ENCODE data around the gene ZFR.
"Not testable (repeated sequence)": the region's sequence is repeated elsewhere in the genome, so short reads cannot be mapped to it uniquely, and the experiment has no call there.

Gene ZFR

DNA sequence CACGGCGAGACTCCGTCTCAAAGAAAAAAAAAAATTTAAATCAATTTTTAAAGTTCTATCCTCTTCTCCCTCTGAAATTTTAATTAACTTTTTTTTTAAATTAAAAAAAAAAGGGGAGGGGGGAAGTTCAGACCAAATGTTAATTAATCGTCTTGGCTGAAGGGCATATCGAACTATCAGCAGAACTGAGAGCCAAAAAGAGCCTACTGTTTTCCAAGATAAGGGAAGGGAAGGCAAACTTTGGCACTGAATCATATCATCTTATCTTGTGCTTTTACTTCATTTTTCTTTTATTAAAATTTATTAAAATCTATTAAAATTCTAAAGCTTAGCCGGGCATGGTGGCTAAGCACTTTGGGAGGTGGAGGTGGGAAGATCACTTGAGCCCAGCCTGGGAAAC, 85.9 kb downstream of the ZFR start:
- no peak for DNase-seq (ENCODE audit: low read depth in 2 of 2)

- no peak for DNase-seq (ENCODE audit: low read depth in 2 of 2)
Measured at GRCh38 chr5:32357658-32358057, 86.9 kb downstream of the ZFR start.

GRCh38 chr5:32355686-32356085, 88.9 kb downstream of the ZFR start:
- no peak for DNase-seq (ENCODE audit: low read depth in 2 of 2)

DNA sequence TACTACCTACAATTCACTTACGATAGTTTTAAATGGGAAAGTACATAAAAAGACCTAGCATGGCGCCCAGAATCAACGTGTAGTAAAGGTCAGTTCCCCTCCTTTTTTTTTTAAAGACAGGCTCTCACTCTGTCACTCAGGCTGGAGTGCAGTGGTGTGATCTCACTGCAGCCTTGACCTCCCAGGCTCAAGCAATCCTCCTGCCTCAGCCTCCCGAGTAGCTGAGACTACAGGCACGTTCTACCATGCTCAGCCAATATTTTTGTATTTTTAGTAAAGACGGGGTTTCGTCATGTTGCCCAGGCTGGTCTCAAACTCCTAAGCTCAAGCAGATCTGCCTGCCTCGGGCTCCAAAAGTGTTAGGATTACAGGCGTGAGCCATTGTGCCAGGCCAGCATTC, 91.1 kb downstream of the ZFR start:
- DNase-seq (ENCODE audit: low read depth in 2 of 2) = no peak

- no peak for DNase-seq (ENCODE audit: low read depth in 2 of 2)
Measured at GRCh38 chr5:32352685-32353084, 91.9 kb downstream of the ZFR start.

- no peak for DNase-seq (ENCODE audit: low read depth in 2 of 2)
Measured at GRCh38 chr5:32346869-32347268, 97.7 kb downstream of the ZFR start.

DNA sequence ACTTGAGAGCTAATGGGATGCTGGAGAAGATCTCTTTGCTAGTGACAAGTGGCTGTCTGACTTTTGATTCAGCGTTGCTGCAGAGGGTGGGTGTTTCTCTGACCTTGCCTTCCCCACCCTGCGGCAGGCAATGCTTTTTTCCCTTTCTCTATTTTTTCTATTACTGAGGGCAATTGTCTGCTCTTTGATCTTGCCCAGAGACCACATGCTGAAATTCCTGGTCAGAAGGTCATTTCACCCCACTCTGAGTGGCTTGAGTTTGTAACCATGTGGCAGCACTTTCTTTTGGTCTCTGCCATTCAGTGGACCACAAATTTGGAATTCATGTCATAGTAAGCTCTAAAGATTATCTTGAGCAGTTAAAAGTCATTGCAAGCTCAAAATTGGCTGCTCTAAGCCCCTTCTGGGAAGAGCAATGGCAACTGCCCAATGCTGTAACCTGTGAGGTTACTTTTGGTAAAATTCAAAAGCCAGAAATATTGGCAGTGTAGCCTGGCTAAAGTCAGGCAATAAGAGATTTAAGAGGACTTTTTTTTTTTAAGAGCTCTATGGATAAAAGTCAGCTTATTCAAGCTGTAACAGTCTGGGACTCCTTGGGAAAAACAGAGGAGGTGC, 101.4 kb downstream of the ZFR start:
- DNase-seq (ENCODE audit: low read depth in 2 of 2) = no peak

DNA sequence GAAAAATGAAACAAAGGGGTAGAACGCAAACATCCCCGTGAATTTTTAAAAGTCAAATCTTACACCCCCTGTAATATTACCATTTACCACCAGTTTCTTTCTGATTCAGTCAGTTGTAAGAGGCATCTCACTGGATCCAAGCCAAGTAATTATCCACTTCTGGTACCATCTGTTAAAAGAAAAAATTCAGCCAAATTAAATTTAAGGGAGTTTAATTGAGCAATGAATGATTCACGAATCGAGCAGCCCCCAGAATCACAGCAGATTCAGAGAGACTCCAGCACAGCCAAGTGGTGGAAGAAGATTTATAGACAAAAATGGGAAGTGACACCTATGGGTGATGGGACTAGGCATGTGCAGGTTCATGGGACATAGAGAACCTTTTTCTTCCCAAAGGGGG, 101.9 kb downstream of the ZFR start:
- DNase-seq (ENCODE audit: low read depth in 2 of 2) = no peak

DNA sequence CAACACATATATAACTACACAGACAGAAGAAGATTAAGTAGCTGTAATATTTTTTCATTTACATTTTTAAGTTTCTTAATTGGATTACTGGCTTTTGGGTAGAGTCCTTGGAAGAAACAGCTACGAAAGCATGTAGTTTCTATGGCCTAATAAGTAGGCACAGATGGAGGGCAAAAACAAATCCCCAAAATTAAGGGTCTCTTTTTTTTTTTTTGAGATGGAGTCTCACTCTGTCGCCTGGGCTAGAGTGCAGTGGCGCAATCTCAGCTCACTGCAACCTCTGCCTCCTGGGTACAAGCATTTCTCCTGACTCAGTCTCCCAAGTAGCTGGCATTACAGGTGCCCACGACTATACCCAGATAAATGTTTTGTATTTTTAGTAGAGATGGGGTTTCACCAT, 104.7 kb downstream of the ZFR start:
- no peak for DNase-seq (ENCODE audit: low read depth in 2 of 2)

- no peak for DNase-seq (ENCODE audit: low read depth in 2 of 2)
Measured at GRCh38 chr5:32339198-32339597, 105.3 kb downstream of the ZFR start.

DNA sequence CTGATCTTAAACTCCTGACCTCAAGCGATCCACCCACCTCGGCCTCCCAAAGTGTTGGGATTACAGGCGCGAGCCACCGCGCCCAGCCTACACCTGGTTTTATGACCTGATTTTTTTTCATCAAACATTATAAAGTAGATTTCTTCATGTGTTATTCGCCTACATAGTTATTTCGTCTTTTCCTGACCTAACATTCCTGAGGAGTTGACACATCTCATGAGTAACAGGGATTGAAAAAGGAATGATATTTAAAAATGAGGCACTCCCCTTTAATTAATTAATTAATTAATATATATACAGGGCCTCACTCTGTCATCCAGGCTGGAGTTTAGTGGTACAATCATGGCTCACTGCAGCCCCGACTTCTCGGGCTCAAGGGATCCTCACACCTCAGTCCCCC, 111.6 kb downstream of the ZFR start:
- DNase-seq (ENCODE audit: low read depth in 2 of 2) = no peak

DNA sequence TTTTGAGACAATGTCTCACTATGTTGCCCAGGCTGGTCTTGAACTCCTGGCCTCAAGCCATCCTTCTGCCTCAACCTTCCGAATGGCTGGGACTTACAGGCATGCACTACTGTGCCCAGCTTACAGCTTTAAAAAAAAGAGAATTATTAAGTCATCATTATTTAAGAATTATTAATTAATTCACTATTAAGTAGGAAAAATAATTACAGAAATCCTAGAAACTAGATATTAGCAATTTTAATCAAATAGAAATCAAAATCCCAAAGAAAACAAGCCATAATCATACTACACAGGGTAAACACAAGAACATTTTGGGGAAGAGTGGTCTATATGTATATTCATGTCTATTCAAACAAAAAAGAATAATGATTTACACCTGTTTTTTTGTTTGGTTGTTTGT, 112.2 kb downstream of the ZFR start:
- no peak for DNase-seq (ENCODE audit: low read depth in 2 of 2)

- DNase-seq (ENCODE audit: low read depth in 2 of 2) = no peak
Measured at GRCh38 chr5:32331935-32332274, 112.6 kb downstream of the ZFR start.

DNA sequence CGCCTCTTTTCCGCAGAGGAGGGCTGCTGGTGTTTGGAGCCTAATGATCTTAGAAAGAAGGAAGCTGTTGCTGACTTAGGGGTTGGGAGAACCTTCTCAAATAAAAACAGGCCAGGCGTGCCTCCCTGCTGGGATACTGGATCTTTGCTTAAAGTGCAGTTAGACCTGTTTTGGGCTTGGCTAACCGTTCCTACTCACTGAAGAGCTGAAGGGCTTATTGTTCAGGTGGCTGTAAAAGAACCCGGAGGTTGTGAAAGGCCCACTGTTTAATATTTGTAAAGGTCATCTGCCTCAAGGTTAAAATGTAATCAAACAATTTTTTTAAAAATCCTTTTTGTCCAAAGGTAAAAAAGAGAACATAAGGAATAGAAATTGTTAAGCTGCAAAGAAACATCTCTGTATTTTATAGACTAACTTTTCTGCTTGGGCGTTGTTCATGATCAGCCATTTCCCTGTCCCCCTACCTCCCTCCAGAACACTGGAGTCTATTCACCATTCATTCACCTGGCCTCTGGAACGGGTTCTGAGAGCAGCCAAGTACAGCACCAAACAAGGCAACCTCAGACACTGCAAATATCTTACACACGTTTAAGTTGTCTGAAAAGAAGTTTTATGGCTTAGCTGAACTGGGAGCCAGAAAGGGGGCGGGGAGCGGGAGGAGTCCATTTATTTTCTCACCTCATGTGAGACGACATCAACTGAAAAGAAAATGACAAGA, 113.2 kb downstream of the ZFR start:
- no peak for DNase-seq (ENCODE audit: low read depth in 2 of 2)

DNA sequence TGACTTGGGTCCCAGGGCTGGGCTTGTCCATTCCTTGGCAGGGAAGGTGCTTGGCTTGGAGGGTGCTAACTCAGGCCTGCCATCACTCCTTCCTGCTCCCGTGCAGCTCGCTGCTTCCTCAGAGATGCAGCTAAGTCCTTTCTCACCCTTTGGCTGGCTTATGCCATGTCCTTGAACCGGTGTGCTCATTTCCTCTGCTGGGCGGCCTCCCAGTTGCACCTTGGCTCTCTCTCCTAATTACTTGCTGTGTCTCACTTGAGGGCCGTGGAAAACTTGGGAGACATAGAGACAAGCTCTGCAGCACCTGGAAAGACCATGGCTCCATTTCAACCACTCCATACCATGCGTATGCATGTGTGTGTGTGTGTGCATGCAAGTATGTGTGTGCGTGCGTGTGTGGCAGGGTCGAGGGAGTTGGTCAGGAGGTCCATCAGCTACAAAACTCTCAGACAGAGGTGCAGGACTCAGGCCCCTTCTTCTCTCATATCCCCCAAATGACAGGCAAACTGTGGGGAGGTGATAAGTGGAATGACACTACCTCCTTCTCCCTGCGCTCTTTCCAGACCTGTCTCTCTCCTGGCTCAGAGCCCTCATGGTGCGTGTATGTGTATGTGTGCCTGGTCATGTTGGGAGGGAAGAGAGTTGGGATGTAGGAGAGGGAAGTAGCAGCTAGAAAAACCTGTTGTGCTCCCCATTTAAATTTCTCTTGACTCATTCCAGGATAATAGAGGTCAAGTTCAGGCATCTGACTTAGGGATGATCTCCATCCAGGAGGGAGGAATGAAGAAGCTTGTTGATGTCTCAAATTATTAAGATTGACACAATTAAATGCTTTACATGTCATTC, 114.2 kb downstream of the ZFR start:
- DNase-seq (ENCODE audit: low read depth in 2 of 2) = no peak

GRCh38 chr5:32329395-32329834, 115.1 kb downstream of the ZFR start:
- DNase-seq (ENCODE audit: low read depth in 2 of 2) = peak; percentile 17 to 26

GRCh38 chr5:32326216-32326772, 118.2 kb downstream of the ZFR start:
- no peak for DNase-seq (ENCODE audit: low read depth in 2 of 2)

GRCh38 chr5:32325616-32326015, 118.9 kb downstream of the ZFR start:
- no peak for DNase-seq (ENCODE audit: low read depth in 2 of 2)

DNA sequence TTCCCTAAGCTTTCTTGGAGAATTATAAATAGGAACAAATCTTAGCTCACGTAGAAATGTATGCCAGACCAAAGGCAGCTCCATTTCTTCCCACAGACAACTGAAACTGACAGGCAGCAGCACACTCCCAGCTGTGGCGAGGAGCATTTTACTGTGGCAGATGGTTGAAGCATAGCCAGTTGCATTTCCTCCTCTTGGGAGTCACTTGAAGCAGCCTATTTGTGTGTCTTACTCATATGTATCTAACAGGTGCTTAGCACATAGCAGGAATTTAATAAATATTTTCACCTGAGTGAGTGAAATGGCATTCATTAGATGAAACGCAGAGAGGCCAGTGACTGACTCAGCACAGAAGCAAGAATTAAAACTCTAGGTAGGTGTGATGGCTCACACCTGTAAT, 119.5 kb downstream of the ZFR start:
- DNase-seq (ENCODE audit: low read depth in 2 of 2) = no peak

DNA sequence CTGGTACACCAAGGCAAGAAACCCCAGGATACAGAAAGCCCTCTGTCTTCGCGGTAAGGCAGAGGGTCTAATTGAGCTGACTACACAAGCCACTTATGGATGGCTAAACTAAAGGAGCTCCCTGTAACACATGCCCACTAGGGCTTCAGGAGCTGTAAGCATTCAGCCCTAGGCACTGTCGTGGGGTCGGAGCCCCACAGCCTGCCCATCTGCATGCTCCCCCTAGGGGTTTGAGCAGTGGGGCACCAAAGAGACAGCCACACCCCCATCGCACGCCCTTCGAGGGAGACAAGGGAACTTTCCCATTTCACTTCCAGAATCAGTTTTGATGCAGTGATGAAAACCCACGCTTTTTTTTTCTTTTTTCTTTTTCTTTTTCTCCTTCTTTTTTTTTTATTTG, 120.8 kb downstream of the ZFR start:
- no peak for DNase-seq (ENCODE audit: low read depth in 2 of 2)

- no peak for DNase-seq (ENCODE audit: low read depth in 2 of 2)
Measured at GRCh38 chr5:32322882-32323281, 121.7 kb downstream of the ZFR start.

GRCh38 chr5:32321787-32322186, 122.8 kb downstream of the ZFR start:
- not testable (repeated sequence) for DNase-seq (ENCODE audit: low read depth in 2 of 2)

DNA sequence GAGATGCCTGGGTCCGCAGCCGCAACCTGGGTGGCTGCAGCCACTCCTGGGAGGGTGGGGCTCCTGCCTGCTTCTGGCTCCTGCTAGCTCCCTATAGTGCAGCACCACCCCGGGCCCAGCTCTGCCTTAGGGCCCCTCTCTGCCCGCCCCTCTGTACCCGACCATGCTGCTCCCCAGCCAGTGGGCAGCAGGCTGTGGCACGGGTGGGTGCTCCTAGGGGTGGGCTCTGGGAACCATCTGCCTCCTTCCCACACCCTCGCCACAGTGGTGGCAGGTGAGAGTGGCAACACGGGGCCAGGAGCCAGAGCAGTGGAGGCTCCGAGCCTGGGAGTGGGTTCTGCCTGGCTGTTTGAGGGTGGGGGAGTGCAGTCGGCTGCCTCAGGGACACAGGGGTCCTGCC, 124.0 kb downstream of the ZFR start:
- DNase-seq (ENCODE audit: low read depth in 2 of 2) = no peak

Data from stimulated activated CD8-positive, alpha-beta memory T cell treated with anti-CD3 and anti-CD28 coated beads, Interleukin-7, amount 100 ng/mL, for 1 hour (primary cell).